GM18499 (cell line): Measurements from ENCODE around the gene CADM1.

Experiments
- ATAC-seq: cut with Tn5 transposase; IDR thresholded peaks from one replicate; pipeline ENCODE4 v1.9.1; 2021; ENCODE audit warnings: moderate number of reproducible peaks; ENCODE audit not compliant: insufficient read depth, unreplicated experiment

CADM1 gene

GRCh38 chr11:115298300-115299012 lies 205.8 kb downstream of the CADM1 start:
- ATAC-seq: no peak

GRCh38 chr11:115297330-115297729 lies 206.9 kb downstream of the CADM1 start:
- no peak for ATAC-seq

GRCh38 chr11:115291325-115291724 lies 212.9 kb downstream of the CADM1 start:
- no peak for ATAC-seq

DNA sequence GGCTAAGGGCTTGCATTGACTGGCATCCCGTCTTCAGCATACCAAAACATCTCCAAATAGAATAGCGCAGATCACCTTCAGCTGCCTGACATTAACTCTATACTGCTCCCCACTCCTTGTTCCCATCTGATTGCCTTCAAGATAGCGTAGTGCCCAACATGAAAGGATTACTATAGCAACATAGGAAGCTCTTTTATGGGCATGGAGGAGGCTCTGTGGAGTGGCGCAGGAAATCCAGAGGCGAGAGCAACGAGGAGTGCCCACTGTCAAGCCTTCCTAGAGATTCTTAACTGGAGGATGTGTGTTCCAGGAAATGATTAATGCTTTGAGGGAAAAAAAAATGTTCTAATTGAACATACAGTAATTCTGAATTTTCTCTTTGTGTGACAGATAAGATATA lies 213.3 kb downstream of the CADM1 start:
- no peak for ATAC-seq

DNA sequence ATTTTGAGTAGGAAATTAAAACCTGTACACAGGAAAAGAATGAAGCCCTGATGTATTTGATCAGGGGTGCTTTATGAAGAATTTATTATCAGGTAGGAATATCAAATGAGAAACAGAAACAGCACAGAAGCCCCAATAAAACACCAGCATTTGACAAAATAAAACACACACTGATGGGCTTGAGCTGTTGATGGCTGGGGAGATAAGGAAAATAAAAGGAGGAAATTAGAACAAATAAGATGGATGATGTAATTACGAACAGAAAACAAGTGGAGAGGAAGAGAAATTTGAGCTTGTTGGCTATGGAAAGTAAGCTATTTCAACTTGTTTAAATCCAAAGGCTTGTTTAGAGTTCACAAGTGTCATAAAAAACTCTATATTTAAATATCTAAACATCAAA lies 213.7 kb downstream of the CADM1 start:
- ATAC-seq: no peak

DNA sequence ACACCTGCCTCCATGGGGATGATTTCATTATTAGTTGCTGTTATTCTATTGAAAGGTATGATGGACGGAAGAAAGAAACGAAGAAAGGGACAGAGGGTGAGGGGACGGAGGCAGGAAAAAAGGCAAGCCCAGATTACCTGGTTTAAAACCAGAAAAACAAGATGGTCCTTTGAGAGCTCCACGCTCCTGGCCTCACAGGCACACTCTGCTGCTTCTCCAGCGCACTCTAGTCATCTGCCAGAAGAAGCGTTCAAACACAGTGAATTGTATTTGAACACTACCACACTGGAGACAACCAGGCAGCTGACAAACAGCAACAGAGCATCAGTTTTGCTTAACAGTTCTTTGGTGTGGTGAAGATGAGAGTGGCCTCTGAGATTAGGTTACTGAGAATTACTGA lies 216.9 kb downstream of the CADM1 start:
- ATAC-seq: no peak

DNA sequence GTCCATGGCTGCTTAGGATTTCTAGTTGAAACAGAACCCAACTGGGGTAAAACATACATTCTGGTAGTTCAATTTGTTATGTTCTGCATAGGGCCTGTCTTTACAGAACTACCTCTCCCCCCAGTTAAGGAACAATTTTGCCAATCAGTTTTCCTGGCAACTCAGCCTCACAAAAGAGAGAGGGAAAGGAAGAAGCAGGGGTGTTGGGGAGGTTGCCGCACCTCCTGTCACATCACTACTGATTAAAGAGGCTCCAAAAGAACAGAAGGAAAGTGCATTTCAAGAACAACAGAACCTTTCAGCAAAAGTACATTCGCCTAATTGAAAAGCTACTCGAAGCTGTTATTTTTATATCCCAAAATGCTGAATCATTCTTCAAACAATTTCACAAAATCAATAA lies 217.6 kb downstream of the CADM1 start:
- no peak for ATAC-seq

DNA sequence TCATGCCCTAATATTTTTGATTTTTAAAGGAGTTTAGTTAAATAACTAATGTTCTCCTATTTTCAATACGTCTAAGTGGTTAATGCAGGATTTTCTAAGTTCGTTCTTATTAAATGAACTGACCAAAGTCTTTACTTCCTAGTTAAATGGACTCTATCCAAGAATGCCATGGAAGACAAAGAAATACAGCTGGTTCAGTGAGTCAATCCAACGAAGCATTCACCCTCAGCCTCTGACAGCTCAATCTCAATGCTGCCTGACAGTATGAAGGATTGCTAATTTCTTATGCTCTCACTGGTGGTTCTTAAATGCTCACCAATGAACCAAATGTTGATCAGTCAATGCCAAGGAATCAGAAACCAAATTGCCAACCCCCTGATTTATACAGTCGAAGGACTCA lies 219.4 kb downstream of the CADM1 start:
- ATAC-seq: no peak

- ATAC-seq: no peak
These were observed 221.3 kb downstream of the CADM1 start for GRCh38 chr11:115282923-115283322.

DNA sequence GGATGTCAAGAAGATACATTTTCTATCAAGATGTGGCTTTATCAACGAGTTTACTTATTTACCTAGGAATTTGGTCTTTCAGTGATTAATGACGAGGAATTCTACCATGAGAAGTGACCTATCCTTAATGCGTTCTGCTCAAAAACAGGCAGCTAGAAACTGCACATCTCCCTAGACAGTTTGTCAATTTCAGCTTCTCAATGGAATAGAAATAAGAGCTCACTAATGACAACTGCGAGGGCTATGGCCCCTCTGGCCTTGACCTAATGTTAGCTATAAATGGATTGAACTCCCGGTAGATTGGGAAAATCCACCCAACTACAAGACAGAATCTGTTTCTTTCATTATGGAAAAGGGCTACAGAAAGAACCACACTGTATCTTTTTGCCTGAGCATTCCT lies 223.4 kb downstream of the CADM1 start:
- no peak for ATAC-seq

GRCh38 chr11:115279813-115280761 lies 224.1 kb downstream of the CADM1 start:
- ATAC-seq: no peak

GRCh38 chr11:115276799-115277198 lies 227.4 kb downstream of the CADM1 start:
- no peak for ATAC-seq

GRCh38 chr11:115276191-115276590 lies 228.0 kb downstream of the CADM1 start:
- no peak for ATAC-seq

GRCh38 chr11:115275045-115275444 lies 229.2 kb downstream of the CADM1 start:
- no peak for ATAC-seq

GRCh38 chr11:115272925-115273324 lies 231.3 kb downstream of the CADM1 start:
- no peak for ATAC-seq

DNA sequence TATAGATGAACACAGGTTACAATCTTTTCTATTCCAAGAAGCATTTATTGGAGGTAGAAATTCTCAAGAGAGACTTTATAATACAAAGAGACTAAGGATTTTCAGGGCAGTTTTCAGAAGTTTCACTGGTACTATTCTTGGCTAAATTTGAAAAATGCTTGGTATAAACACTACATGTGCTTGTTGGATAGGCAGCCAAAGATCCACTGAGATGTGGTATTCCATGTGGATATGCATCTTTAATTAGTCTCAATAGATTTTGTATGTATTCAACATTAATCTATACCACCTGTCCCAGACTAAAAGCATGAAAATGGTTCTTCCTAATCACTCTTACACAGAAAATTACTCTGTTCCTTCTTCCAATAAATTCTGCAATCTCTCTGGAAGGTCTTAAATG lies 232.6 kb downstream of the CADM1 start:
- no peak for ATAC-seq

DNA sequence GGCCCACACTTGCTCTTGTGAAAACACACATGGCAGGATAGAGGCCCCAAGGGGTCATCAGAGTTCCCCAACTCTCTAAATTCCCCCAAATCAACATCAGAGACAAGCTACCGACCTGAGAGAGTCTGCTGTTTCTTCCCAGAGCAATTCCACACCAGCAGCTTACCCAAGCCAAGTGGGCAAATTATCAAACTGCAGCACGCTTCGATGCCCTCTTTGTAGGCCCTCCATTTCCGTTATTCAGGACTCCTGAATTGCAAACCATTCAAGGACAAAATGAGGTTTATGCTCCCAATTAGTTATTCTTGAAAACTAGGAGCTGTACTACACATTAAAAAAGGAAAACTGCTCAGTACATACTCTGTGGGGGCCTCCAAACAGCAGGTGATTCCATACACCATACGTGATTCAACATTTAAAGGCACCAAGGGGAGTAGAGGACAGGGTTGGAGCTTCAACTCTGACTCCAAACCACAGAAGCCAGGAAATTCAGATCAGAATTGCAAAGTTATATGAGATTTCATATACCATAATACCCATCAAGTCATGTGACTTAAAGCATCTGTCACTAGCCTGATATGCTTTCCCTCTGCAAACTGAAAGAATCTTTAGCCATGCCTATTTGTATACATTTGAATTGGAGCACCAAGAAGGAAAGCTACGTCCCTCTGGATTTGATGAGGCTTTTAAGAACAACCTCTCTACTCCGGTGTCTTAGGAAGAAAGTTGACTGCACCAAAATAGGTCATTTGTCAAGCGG lies 234.8 kb downstream of the CADM1 start:
- ATAC-seq: no peak

GRCh38 chr11:115267871-115268270 lies 236.3 kb downstream of the CADM1 start:
- ATAC-seq: no peak

DNA sequence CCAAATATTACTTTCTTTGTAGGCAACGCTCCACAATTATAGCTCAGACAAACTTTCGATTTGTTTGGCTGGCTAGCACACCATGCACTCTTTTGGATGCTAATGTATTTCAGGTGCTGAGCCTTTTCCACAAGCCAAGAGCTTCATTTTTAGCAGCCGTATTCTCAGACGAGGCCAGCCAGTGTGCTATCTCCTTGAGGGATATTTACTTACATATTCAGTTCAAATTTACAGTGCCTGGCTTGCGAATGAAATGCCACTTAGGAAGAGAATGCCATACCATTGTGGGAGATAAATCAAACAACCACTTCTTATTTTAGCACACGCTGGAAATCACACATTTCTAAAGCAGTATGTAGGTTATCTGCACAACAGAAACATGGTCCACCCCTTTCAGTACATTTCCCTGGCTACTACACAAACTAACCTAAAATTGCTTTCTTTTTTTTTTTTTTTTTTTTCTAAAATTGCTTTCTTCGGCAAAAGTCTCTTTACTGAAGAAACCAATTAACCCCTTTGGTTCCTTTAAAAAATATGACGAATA lies 236.9 kb downstream of the CADM1 start:
- no peak for ATAC-seq

DNA sequence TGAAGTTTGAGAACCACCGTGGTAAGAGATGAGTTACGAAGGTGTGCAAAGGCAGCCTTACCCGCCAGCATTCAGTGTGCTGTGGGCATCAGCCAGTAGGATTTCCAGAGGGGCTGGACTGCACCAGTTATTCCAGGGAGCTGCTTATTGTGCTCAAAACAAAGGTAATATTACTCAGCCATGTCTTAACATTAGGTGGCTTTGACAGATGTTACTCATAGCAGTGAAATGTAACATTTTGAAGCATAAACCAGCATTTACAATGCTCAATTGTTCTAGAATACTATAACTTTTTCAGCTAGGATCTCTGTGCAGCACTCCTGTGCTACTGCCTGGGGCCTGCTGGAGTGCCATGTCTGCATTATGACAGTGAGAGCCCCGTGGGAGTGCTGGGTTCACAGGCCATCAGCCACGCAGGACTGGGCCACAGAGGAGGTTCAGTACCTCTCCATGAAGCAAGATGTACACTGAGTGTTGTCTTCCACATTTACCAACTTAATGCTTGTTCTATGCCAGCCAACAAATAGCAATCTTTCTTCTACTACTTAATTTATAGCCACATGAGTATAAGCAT lies 238.1 kb downstream of the CADM1 start:
- no peak for ATAC-seq
